ENCODE measurements around the gene MGAT4A. TPM values are rescaled to one million over a fixed set of nuclear protein-coding genes. Genes with fewer than 3 reads are reported as not detected.

Gene MGAT4A
- total RNA-seq, 1 donor from 2014 or later = 5.6 TPM

DNA sequence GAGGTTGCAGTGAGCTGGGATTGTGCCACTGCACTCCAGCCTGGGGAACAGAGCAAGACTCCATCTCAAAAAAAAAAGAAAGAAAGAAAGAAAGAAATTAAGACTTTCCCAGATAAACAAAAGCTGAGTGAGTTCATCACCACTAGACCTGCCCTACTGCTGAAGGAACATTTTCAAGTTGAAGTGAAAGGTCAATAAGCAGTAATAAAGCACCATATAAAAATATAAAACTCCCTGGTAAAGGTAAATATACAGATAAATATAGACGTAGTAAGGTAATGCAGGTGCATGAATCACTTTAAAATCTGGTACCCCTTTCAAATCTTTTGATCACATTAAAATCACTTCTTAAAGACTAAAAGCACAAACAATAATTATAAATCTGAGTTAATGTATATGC, 79.9 kb downstream of the MGAT4A start:
- ATAC-seq = no peak

DNA sequence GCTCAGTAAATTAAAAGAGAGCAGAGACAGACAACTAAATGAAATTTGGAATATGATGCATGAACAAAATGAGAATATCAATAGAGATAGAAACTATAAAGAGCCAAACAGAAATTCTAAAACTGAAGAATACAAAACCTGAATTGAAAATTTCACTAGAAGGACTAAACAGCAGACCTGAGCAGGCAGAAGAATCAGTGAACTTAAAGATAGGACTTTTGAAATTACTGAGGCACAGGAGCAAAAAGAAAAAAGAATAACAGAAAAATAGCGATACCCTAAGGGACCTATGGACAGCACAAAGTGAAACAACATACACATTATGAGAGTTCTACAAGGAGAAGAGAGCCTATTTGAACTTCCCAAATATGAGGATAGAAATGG, 80.9 kb downstream of the MGAT4A start:
- ATAC-seq = no peak

DNA sequence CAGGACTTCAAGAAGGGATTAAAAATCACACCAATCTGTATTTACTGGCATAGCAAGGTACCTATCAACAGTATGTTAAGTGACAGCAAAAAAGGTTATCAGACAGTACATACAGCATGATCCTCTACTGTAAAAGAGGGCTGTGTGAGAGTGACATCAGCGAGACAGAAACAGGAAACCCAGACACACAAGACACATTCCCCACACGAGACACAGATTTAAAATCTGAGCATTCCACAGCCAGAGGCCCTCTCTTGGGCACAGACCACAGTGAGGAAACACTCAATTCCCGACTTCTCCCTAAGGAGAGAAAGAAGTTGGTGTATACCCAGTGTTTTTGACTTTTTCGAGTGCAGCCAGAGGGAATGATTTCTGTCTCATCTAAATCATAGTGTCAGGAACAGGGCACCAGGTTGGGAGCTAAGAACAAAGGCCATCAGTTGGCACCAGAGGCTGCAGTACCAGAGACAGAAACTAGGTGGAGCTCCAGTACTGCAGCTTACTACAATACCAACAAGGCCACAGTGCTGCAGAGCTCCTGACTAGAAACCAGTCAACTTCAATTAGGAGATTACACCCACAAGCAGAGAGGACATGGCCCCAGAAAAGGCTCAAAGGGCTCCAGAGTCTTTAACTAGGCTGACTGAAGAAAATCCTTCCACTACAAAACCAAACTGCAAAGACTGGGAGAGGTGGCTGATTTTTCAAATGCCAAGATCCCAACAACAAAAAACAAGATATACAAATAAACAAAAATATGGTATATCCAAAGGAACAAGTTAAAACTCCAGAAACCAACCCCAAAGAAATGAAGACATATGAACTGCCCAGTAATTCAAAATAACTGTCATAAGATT, 81.6 kb downstream of the MGAT4A start:
- peak; percentile 97 for ATAC-seq

DNA sequence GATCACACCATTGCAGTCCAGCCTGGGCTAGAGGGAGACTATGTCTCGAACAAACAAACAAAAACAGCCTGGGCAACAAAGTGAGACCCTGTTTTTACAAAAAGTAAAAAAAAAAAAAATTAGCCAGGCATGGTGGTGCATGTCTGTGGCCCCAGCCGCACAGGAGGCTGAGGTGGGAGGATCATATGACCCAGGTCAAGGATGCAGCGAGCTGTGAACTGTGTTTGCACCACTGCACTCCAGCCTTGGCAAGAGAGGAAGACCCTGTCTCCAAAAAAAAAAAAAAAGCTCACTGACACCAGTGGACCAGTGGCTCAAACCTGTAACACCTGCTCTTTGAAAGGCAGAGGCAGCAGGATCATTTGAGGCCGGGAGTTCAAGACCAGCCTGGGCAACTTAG, 82.5 kb downstream of the MGAT4A start:
- ATAC-seq = no peak

DNA sequence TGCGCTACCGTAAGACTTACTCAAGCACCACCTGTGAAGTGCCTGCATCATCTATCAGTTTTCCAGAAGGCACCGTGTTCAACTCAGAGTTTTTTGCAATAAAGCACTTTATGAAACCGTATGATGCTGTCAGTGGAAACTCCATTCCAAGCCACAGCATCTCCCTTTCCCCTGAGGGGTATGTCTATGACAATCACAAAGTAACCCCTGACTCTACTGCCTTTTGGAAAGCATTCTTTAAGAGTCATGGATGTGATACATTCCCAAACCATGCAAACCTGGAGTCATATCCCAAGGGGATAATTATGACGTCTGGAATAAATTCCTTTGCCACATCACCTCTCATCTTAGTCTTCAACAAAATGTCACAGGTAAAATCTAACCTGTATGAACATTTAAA, 83.3 kb downstream of the MGAT4A start:
- no peak for ATAC-seq

DNA sequence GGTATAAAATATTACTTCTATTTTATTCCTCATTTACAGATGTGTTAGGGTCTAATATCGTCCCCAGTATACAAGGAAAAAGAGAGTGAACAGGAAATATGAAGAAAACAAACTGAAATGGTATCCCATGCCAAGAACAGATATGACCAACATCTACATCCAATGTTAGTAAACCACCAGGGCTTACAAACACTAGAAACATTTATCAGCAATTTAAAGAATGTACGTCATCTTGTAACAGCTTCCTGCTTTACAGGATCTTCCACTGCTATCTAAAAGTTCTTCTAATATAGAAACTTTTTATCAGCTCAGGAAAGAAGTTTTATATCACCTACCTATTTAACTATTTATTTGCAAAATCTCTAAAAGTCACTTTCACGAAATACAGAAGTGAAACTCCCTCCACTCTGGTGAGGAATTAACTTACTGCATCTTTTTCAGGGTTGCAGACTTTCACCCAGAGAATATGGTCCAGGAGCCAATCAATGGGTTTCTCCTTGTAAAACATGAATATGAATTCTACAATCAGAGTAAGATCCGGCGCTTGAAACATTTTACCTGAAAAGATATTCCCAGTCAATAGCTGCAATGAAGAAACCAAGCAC, 87.3 kb downstream of the MGAT4A start:
- no peak for ATAC-seq

DNA sequence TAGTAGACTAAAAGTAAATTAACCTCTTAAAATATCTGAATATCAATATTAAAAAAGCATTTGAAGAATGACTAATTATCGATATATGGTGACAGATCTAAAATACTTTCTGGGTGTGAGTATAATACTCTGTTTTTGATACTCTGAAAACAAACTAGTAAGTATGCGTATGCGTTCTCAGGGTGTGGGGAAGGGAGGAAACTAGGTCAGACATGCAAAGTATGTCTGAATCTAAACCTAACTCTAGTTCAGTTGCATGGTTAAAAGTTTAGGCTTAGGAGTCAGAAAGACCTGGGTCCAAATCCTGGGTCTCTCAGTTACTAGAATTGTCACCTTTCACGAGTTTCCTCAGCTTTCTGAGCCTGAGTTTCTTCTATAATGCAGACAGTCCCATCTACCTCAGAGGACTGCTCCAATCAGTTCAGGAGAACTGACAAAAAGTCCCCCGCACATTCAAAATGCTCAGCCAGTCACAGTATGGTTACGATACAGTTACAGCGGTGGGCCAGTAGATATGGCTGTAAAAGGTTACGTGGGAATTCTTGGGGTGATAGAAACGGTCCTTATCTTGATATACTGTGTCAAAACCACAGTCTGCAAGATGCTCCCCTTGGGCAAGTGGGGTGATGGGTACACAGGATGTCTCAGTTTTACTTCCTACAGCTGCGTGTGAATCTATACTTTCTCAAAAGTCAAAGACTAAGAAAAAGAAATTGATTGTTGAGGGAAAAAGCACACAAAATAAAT, 93.4 kb downstream of the MGAT4A start:
- ATAC-seq = peak; percentile 33

DNA sequence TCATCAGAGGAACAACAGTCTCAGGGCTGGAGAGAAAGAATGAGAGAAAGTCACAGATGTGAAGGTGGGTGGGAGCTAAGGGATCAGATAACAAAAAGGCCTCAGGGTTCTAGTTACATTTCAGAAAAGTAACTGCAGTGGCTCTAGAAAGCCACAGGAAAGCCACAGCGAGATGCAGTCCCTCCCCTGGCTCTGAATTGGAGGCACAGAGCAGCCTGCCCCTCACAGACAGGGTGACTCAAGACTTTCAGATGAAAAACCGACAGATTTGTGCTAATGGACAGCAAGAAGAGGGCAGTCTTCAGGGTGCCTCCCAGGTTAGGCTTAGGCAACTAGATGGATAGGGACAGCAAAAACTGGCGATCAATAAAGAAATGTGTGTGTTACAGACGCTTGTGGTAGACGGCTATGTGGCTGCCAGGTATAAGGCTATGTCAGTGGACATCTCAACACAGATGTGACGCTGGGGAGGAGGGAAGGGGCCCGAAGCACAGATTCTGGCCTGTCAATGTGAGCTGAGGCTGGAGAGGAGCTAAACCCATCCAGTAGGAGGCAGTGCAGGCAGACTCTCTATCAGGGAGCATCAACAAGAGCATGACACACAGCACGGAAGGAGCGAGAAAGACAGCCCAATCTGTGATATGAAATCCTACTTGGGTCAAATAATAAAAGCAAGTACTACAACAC, 96.4 kb downstream of the MGAT4A start:
- ATAC-seq = no peak

DNA sequence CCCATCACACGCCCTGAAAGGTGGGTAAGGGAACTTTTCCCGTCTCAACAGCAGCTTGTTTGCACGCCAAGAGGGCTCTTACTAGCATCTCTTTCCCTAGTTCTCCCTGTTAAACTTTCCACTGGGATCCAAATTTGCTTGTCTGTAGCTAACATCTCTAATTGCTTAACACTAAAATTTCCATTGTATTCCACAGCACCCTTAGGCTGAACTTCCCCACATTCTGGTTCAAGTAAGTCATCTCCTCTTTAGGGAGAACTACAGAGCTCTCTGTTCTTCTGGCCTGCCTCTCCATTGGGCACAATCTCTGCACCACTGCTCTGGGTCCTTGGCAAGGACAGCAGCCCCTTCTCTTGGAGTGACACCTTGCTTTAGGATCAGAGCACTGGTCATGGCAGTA, 98.6 kb downstream of the MGAT4A start:
- ATAC-seq = no peak

DNA sequence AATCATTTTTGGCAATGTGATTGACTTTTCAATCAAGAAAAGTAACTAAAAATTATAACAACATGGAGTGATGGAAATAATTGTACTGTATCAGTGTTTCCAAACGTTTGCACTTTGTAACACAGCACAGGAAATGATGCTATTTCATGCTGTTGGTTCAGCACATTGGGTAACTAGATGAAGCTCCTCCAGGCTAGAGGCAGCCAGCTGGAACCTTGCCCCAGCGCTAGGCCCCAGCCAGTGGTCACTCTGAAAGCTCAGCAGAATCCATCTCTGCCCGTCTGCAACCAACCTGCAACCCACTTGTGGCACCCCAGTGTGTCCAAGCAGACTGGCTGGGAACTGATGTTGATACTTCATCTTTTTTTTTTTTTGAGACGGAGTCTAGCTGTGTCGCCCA, 107.3 kb downstream of the MGAT4A start:
- no peak for ATAC-seq

DNA sequence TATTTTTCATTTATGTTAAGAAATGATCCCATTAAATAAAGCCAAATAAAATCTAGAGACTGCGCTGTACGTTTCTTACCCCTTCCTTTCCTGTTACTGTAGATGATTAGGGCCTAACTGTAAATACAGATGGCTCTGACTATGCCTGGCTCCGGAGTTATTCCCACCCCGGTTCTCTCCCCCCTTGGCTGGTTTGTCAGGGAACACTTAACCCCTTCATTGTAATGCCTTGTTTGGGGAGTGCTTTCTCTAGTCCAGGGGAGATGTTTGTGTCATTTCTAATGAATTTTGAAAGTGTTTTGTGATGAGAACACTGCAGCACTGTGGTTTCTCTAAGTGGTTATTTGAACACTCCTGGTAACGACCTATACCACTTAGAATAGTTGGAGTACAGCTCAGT, 113.8 kb downstream of the MGAT4A start:
- ATAC-seq = no peak

DNA sequence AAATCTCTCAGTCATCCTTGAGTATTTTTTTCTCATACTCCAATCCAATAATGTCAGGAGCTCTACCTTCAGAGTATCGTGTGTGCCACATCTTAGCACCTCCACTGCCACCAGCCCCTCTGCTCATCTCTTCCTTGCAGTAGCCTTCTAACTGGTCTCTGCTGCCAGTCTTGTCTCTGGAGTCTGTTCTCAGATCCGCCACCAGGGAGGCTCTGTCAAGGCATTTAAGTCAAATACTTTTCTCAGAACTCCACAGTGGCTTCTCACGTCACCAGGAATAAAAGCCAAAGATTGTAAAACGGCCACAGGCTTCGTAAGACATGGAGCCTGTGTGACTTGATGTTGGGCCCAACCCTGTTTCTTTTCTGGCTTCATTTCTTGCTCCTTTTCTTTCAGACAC, 115.5 kb downstream of the MGAT4A start:
- no peak for ATAC-seq

DNA sequence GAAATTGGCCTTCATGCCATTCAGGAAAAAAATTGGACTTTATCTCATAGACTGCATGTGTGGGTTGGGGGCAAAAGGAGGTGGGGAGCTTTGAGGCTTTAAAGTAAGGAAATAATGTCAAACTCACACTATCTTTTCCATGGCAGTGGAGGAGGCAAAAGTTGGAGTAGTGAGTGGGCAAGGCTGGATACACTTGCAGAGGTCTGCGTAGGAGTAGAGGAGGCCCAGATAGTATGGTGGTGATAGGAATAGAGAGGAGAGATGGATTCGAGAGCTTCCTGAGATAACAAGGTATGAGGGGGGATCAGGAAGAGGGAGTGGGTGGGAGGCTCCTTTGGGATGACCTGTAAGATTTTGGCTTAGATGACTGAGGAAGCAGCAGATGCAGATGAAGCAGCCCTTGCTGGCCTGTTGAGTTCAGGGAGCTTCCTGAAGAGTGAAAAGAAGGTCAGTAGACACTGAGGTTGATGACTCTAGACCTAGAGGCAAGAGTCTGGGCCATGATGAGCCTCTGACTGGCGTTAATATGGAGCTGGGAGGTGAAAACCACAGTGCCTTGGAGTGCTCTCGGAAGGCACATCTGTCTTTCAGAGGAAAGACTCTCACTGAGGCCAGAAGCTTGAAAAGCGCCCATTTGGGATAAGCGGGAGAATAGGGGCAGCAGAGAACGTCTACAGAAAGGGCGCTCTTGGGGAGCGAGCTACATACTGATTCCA, 116.8 kb downstream of the MGAT4A start:
- no peak for ATAC-seq

DNA sequence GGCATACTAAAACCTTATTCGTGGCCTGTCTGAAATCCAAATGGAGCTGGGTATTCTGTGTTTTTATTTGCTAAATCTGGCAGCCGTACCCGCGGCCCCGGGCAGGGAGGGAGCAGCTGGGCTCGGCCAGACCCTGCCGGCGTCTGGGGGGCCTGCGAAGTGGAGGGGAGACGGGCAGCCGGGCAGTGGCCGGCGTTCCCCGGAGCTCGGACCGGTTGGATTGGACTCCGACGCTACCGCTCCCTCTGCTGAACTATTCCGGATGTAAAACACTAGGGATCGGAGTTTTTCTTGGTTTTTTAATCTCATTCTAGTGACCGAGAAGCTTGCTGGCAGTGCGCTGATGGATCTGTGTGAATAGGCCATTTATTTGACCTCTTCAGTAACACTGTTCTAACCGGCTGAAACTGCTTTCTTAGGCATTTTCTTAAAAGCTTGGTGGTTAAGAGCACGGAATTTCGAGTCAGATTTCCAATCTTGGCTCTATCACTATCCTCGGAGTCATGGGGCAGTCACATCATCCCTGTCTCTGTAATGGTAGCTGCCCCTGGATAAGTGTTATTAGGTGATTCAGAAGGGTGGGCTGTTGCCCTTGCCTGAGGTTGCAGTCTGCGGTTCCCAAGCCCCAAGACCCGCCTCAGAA, 121.8 kb downstream of the MGAT4A start:
- peak; percentile 33 for ATAC-seq

DNA sequence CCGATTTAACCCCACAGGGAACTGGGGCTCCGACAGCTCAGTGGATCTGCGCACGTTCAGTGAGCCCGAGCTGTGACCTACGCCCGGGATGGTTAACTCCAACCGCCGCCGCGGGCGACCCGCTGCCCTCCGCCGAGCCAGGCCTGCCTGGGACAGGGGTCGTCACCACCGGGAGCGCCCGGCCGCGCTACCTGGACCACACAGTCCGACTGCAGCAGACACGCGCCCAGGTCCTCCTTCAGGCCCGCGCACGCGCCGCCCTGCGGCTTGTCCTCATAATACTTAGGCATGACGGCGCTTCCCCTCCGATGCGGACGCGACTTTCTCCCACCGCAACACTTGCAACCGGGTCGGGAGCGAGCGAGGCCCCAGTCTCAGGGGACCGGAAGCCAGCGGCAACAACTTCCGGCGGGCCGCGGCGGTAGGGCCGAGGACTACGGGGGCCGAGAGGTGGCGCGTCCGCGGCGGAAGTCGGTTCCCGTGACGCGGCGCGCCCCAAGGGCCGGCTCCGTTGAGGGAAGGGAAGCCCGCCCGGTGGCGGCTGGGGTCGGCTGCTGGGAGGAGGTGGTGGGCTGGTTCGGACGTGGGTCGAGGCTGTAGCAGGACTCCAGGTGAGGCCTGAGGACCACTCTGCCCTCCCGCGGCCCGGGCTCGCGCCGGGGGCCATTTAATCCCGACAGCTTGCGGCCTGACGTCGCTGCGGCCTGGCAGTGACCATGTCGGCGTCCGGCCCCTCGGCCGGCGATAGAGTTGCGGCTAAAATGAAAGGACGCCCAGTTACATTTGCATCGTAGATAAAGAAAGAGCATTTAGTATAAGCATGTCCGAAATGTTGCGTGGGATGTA, 122.6 kb downstream of the MGAT4A start, which contains the start of the genes COA5 and UNC50:
Gene COA5, minus strand, starts transcription at position 397 of the 846 bp plus-strand sequence. Its CDS starts 107 bp downstream, at position 290.
Gene UNC50, plus strand, starts transcription at position 474 of the 846 bp plus-strand sequence. CDS start 1,171 bp downstream, outside the sequence.
- peak; percentile 96 for ATAC-seq

DNA sequence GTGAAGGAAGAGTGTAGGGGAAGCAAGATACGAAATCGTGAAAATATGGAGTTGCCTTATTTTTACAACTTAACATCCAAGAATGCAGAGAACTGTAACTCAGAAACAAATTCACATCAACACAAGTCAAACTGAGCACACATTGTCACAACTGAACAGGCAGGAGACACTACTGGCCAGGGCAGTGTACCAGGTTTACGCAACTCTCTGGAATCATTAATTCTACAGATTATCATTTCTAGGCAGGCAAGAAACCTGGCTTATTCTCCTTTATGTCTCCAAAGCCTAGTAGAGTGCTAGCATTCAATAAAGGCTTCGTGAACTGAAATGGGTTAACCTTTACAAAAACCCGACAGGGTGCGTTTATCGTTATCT, 123.2 kb downstream of the MGAT4A start:
- peak; percentile 28 for ATAC-seq

DNA sequence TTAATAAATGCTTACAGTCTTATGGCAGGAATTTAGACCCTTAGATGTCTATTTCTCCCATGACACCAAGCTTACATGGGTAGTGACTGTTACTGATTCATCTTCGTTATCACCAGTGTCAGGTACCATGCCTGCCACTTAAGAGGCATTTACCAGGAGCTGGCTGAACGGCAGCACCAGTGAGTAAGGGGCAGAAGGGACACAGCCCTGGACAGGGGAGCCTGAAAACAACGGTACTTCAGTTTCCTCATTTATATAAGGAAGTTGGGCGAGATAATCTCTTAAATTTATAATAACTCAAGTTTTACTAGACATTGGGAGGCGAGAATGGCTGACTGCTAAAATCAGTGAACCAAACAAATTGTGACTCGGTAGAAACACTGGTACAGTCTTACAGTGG, 123.8 kb downstream of the MGAT4A start:
- ATAC-seq = no peak

DNA sequence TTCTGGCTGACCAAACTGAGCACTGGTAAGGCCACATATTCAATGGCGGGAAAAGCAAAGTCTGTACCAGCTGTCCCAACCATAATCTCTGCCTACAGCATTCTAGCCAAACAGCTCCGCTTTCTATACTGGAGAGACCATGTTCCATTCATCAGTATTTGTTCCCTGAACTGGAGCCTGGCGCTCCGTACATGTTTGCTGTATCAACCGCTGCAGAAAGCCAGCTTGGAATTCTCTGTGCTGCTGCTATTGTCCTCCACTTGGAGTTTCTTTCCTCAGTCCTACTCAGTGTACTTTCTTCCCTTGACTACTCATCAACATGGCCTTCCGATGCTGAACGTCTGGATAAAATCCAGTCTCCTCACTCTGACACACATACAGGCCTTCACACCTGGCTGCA, 124.5 kb downstream of the MGAT4A start:
- ATAC-seq = no peak

DNA sequence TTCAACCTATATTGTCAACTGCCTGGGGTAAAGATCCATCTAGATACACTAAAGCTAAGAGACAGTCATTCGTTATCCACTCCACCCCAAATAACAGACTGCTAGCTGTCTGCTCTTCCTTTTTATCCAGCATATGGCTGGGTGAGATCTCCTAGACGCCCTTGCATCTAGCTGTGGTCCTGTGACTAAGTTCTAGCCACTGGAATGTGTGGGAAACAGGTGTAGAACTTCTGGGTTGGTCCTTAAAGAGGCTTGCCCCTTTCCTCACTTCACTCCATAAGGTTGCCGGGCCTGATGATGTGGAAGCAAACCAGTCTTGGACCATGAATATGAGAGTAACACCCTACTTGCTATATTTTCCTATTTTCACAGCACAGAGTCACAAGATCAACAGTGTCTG, 125.9 kb downstream of the MGAT4A start:
- no peak for ATAC-seq

DNA sequence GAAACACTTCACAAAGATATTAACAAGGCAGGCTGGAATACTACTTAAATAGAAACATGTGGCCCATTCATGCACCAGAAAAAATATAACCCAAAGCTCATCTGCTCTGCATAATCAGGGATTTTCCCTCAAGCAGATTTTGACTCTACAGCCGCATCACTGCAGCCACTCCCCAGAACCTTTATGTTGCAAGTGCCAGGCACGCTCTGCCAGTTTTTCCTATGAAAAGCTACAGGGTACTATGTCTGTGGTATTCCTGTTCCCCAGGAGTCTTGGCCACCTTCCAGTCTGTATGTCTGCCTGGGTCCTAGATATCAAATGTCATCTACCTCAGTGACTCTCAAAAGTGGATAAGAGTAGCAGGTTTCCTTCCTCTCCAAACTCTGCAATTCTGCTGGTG, 126.4 kb downstream of the MGAT4A start:
- ATAC-seq = no peak
